HEK293 (cell line): ENCODE results near the gene NEGR1.

Source experiments
- CTCF ChIA-PET: fragments of 350-600 bp; formaldehyde crosslinking; extraction: SDS; loops from one replicate; lab custom pipeline; 2021; ENCODE audit warnings: antibody characterized with exemption; lab: Yijun Ruan, JAX
- POLR2A ChIA-PET: fragments of 300-600 bp; formaldehyde crosslinking; extraction: SDS; loops from one replicate; lab custom pipeline; 2020; ENCODE audit warnings: antibody characterized with exemption, inconsistent platforms; lab: Yijun Ruan, JAX
- H3K27ac ChIP-seq: fragments of 200-500 bp; sonication (Bioruptor generic); 2 replicates; pipeline ENCODE4 v1.5.1; 2014; ENCODE audit warnings: low read depth, low read length, control low read depth, inconsistent platforms; ENCODE audit errors: extremely low read depth
- H3K36me3 ChIP-seq, 2 experiments: fragments of 200-500 bp in 1 of 2; sonication (Bioruptor generic) in 1 of 2; 1 replicate in 1 of 2; 2 replicates in 1 of 2; pipeline ENCODE4 v1.5.1; 2014 to 2017; ENCODE audit warnings: inconsistent platforms in 2 of 2, low read length in 2 of 2; ENCODE audit not compliant: control insufficient read depth in 2 of 2, insufficient read depth in 1 of 2
- H3K4me1 ChIP-seq: fragments of 200-500 bp; sonication (Bioruptor generic); 2 replicates; pipeline ENCODE4 v1.5.1; 2014; ENCODE audit warnings: mild to moderate bottlenecking, low read length, inconsistent platforms; ENCODE audit not compliant: control insufficient read depth, insufficient read depth
- H3K4me3 ChIP-seq: 2 replicates; pipeline ENCODE4 v1.5.1; 2011; ENCODE audit warnings: low read depth, mild to moderate bottlenecking, control low read depth, low read length, moderate library complexity
- H3K9me3 ChIP-seq: fragments of 200-500 bp; sonication (Bioruptor generic); 2 replicates; pipeline ENCODE4 v1.5.1; 2014; ENCODE audit warnings: low read depth, low read length, inconsistent platforms; ENCODE audit not compliant: control insufficient read depth, insufficient read depth
- HOXD13 ChIP-seq: sonication (generic); formaldehyde crosslinking; IDR thresholded peaks from 2 replicates; pipeline ENCODE4 v1.8.0; 2022; ENCODE audit warnings: missing genetic modification reagents, borderline replicate concordance
- SCRT1 ChIP-seq: fragments of 450-650 bp; formaldehyde crosslinking; IDR thresholded peaks from 2 replicates; pipeline ENCODE4 v1.5.1; 2016; ENCODE audit warnings: missing biosample characterization, missing genetic modification characterization, borderline replicate concordance
- WT1 ChIP-seq: fragments of 450-650 bp; formaldehyde crosslinking; IDR thresholded peaks from 2 replicates; pipeline ENCODE4 v1.5.1; 2016; ENCODE audit warnings: missing biosample characterization, missing genetic modification characterization
- ZIC2 ChIP-seq: fragments of 450-650 bp; formaldehyde crosslinking; IDR thresholded peaks from 2 replicates; pipeline ENCODE4 v1.5.1; 2016; ENCODE audit warnings: missing biosample characterization, missing genetic modification characterization
- ZNF114 ChIP-seq: fragments of 450-650 bp; formaldehyde crosslinking; IDR thresholded peaks from 2 replicates; pipeline ENCODE4 v1.5.0; 2017; ENCODE audit warnings: missing biosample characterization, missing genetic modification characterization
- ZNF157 ChIP-seq: fragments of 450-650 bp; formaldehyde crosslinking; IDR thresholded peaks from 2 replicates; pipeline ENCODE4 v1.5.1; 2016; ENCODE audit warnings: missing biosample characterization, missing genetic modification characterization
- ZNF214 ChIP-seq: fragments of 450-650 bp; formaldehyde crosslinking; IDR thresholded peaks from 2 replicates; pipeline ENCODE4 v1.5.1; 2017; ENCODE audit warnings: missing biosample characterization, mild to moderate bottlenecking, missing genetic modification characterization, borderline replicate concordance
- ZNF416 ChIP-seq: fragments of 450-650 bp; formaldehyde crosslinking; IDR thresholded peaks from 2 replicates; pipeline ENCODE4 v1.5.1; 2016; ENCODE audit warnings: missing biosample characterization, missing genetic modification characterization
- ZNF510 ChIP-seq: fragments of 450-650 bp; formaldehyde crosslinking; IDR thresholded peaks from 2 replicates; pipeline ENCODE4 v1.5.1; 2018; ENCODE audit warnings: mild to moderate bottlenecking, missing genetic modification characterization, missing biosample characterization; ENCODE audit not compliant: insufficient replicate concordance
- ZNF530 ChIP-seq: fragments of 450-650 bp; formaldehyde crosslinking; IDR thresholded peaks from 2 replicates; pipeline ENCODE4 v1.5.1; 2016; ENCODE audit warnings: low read depth, missing biosample characterization, missing genetic modification characterization
- ZNF549 ChIP-seq: fragments of 450-650 bp; IDR thresholded peaks from 2 replicates; pipeline ENCODE4 v1.5.1; 2018; ENCODE audit warnings: missing biosample characterization, missing genetic modification characterization, mild to moderate bottlenecking, inconsistent platforms, moderate library complexity
- ZNF629 ChIP-seq: fragments of 450-650 bp; formaldehyde crosslinking; IDR thresholded peaks from 2 replicates; pipeline ENCODE4 v1.5.1; 2017; ENCODE audit warnings: missing biosample characterization, missing genetic modification characterization
- ZNF768 ChIP-seq: fragments of 450-650 bp; formaldehyde crosslinking; IDR thresholded peaks from 2 replicates; pipeline ENCODE4 v1.5.1; 2018; ENCODE audit warnings: missing biosample characterization, mild to moderate bottlenecking, missing genetic modification characterization
- TF ChIP-seq, protein P1 (sequence below): fragments of 450-650 bp; formaldehyde crosslinking; IDR thresholded peaks from 2 replicates; pipeline ENCODE4 v1.5.1; 2016; ENCODE audit warnings: missing biosample characterization, missing genetic modification characterization
- TF ChIP-seq, protein P2 (sequence below): fragments of 450-650 bp; formaldehyde crosslinking; IDR thresholded peaks from 2 replicates; pipeline ENCODE4 v1.5.1; 2016; ENCODE audit warnings: missing biosample characterization, missing genetic modification characterization
- TF ChIP-seq, protein P3 (sequence below): fragments of 450-650 bp; formaldehyde crosslinking; IDR thresholded peaks from 2 replicates; pipeline ENCODE4 v1.5.1; 2016; ENCODE audit warnings: missing biosample characterization, missing genetic modification characterization
- TF ChIP-seq, protein P4 (sequence below): fragments of 450-650 bp; formaldehyde crosslinking; IDR thresholded peaks from 2 replicates; pipeline ENCODE4 v1.5.1; 2016; ENCODE audit warnings: missing biosample characterization, missing genetic modification characterization, low read depth

NEGR1 gene

GRCh38 chr1:71511505-71511904 lies 770.8 kb downstream of the NEGR1 start:
- TF ChIP-seq ZNF214 (tag by site-specific recombination) (no peak), ZNF768 (tag by site-specific recombination) (no peak), ZNF157 (no peak), SCRT1 (no peak), ZNF549 (tag by site-specific recombination) (no peak), ZNF629 (no peak), ZNF510 (tag by site-specific recombination) (no peak), ZNF530 (tag by site-specific recombination) (no peak), WT1 (tag by site-specific recombination) (no peak), ZNF114 (no peak)
- TF ChIP-seq, protein P1, sequence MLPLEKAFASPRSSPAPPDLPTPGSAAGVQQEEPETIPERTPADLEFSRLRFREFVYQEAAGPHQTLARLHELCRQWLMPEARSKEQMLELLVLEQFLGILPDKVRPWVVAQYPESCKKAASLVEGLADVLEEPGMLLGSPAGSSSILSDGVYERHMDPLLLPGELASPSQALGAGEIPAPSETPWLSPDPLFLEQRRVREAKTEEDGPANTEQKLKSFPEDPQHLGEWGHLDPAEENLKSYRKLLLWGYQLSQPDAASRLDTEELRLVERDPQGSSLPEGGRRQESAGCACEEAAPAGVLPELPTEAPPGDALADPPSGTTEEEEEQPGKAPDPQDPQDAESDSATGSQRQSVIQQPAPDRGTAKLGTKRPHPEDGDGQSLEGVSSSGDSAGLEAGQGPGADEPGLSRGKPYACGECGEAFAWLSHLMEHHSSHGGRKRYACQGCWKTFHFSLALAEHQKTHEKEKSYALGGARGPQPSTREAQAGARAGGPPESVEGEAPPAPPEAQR (tag by site-specific recombination) = no peak
- TF ChIP-seq, protein P2, sequence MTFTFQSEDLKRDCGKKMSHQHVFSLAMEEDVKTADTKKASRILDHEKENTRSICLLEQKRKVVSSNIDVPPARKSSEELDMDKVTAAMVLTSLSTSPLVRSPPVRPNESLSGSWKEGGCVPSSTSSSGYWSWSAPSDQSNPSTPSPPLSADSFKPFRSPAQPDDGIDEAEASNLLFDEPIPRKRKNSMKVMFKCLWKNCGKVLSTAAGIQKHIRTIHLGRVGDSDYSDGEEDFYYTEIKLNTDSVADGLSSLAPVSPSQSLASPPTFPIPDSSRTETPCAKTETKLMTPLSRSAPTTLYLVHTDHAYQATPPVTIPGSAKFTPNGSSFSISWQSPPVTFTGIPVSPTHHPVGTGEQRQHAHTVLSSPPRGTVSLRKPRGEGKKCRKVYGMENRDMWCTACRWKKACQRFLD (tag by site-specific recombination) = no peak
- TF ChIP-seq, all 188 proteins: peak for 0
- H3K27ac ChIP-seq = no peak overlapping the region
- POLR2A ChIA-PET = no interaction called here
- CTCF ChIA-PET = no interaction called here
- no peaks in the 10 kb centered on the region for H3K4me1 ChIP-seq
- no peaks in the 10 kb centered on the region for H3K9me3 ChIP-seq
- H3K4me3 ChIP-seq = no peak overlapping the region
- H3K36me3 ChIP-seq = no peaks in the 10 kb centered on the region

- Histone ChIP-seq H3K27ac (no peak overlapping the region), H3K4me1 (no peaks in the 10 kb centered on the region), H3K4me3 (no peak overlapping the region), H3K36me3 (no peaks in the 10 kb centered on the region), H3K9me3 (no peaks in the 10 kb centered on the region)
- ChIA-PET CTCF (no interaction called here), POLR2A (no interaction called here)
- TF ChIP-seq, protein P3, sequence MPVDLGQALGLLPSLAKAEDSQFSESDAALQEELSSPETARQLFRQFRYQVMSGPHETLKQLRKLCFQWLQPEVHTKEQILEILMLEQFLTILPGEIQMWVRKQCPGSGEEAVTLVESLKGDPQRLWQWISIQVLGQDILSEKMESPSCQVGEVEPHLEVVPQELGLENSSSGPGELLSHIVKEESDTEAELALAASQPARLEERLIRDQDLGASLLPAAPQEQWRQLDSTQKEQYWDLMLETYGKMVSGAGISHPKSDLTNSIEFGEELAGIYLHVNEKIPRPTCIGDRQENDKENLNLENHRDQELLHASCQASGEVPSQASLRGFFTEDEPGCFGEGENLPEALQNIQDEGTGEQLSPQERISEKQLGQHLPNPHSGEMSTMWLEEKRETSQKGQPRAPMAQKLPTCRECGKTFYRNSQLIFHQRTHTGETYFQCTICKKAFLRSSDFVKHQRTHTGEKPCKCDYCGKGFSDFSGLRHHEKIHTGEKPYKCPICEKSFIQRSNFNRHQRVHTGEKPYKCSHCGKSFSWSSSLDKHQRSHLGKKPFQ = no peak
- TF ChIP-seq ZNF416 = no peak
Observed at GRCh38 chr1:71510725-71511124, 771.6 kb downstream of the NEGR1 start.

DNA sequence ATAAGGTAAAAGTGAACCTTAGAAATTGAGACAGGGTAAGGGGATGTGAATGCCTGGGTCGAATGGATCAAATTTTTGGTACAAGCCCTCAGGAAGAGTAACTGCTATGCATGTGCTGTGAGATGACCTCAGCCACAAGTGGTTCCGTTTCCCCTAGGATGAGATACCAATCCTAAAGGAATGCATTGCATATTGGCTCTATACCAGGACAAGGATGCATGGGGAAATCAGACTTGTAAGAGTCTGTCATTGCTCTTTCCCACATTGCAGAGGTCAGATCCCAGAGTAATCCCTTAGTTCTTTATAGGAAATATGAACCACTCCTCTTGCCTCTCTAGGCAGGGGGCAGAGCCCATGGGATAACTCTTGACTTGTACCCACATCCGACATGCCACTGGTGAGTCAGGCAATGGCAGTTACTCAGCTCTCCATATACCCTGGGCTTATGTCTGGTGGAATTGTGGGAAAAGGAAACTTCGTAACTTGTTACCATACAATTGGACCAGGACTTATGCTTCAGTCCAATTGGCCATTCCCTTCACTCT lies 773.2 kb downstream of the NEGR1 start:
- TF ChIP-seq ZIC2 (no peak), HOXD13 (no peak)
- TF ChIP-seq, protein P4, sequence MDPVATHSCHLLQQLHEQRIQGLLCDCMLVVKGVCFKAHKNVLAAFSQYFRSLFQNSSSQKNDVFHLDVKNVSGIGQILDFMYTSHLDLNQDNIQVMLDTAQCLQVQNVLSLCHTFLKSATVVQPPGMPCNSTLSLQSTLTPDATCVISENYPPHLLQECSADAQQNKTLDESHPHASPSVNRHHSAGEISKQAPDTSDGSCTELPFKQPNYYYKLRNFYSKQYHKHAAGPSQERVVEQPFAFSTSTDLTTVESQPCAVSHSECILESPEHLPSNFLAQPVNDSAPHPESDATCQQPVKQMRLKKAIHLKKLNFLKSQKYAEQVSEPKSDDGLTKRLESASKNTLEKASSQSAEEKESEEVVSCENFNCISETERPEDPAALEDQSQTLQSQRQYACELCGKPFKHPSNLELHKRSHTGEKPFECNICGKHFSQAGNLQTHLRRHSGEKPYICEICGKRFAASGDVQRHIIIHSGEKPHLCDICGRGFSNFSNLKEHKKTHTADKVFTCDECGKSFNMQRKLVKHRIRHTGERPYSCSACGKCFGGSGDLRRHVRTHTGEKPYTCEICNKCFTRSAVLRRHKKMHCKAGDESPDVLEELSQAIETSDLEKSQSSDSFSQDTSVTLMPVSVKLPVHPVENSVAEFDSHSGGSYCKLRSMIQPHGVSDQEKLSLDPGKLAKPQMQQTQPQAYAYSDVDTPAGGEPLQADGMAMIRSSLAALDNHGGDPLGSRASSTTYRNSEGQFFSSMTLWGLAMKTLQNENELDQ (tag by site-specific recombination) = no peak
- CTCF ChIA-PET = no interaction called here
- H3K4me1 ChIP-seq = no peaks in the 10 kb centered on the region
- H3K9me3 ChIP-seq = no peaks in the 10 kb centered on the region
- no peaks in the 10 kb centered on the region for H3K36me3 ChIP-seq
- no peak overlapping the region for H3K27ac ChIP-seq
- no peak overlapping the region for H3K4me3 ChIP-seq
- POLR2A ChIA-PET = no interaction called here
